NOMO-1 treated with dmso at 0.1 percent for 144 hours (cell line): Measurements from ENCODE around the gene GYPC.
"Not testable (repeated sequence)": the region's sequence is repeated elsewhere in the genome, so short reads cannot be mapped to it uniquely, and the experiment has no call there.

ENCODE experiments used
- DNase-seq: peaks from one replicate; lab custom pipeline; 2025; ENCODE audit not compliant: unreplicated experiment; lab: John Stamatoyannopoulos, UW

Gene GYPC

GRCh38 chr2:126698376-126698775 lies 42.4 kb downstream of the GYPC start:
- no peak for DNase-seq

- no peak for DNase-seq
These were observed 43.1 kb downstream of the GYPC start for GRCh38 chr2:126699018-126699417.

GRCh38 chr2:126699716-126700581 lies 44.0 kb downstream of the GYPC start:
- DNase-seq, result no peak

- no peak for DNase-seq
These were observed 44.7 kb downstream of the GYPC start for GRCh38 chr2:126700677-126701076.

GRCh38 chr2:126703311-126703710 lies 47.4 kb downstream of the GYPC start:
- no peak for DNase-seq

GRCh38 chr2:126704434-126705160 lies 48.6 kb downstream of the GYPC start:
- no peak for DNase-seq

- no peak for DNase-seq
These were observed 51.2 kb downstream of the GYPC start for GRCh38 chr2:126707191-126707590.

GRCh38 chr2:126707941-126708340 lies 52.0 kb downstream of the GYPC start:
- no peak for DNase-seq

GRCh38 chr2:126714191-126714965 lies 58.4 kb downstream of the GYPC start:
- DNase-seq, result no peak

- no peak for DNase-seq
These were observed 59.2 kb downstream of the GYPC start for GRCh38 chr2:126715111-126715510.

GRCh38 chr2:126715576-126716406 lies 59.8 kb downstream of the GYPC start:
- no peak for DNase-seq

GRCh38 chr2:126717277-126717676 lies 61.3 kb downstream of the GYPC start:
- DNase-seq, result not testable (repeated sequence)

- no peak for DNase-seq
These were observed 62.0 kb downstream of the GYPC start for GRCh38 chr2:126717928-126718327.

- no peak for DNase-seq
These were observed 63.4 kb downstream of the GYPC start for GRCh38 chr2:126719191-126719832.

GRCh38 chr2:126719833-126720351 lies 63.9 kb downstream of the GYPC start:
- no peak for DNase-seq

GRCh38 chr2:126720638-126721037 lies 64.7 kb downstream of the GYPC start:
- no peak for DNase-seq

GRCh38 chr2:126722081-126722480 lies 66.1 kb downstream of the GYPC start:
- DNase-seq, result no peak

- DNase-seq, result no peak
These were observed 66.6 kb downstream of the GYPC start for GRCh38 chr2:126722546-126722945.

- DNase-seq, result no peak
These were observed 67.4 kb downstream of the GYPC start for GRCh38 chr2:126723281-126723815.

- no peak for DNase-seq
These were observed 69.6 kb downstream of the GYPC start for GRCh38 chr2:126725580-126725979.
